Sigmoid colon (tissue), 7 donors: ENCODE results near the gene RELCH. TPM values are rescaled to one million over a fixed set of nuclear protein-coding genes. Genes with fewer than 3 reads are reported as not detected.

Experiments used
- DNase-seq: peaks from one replicate; pipeline ENCODE4 v3.0.0-alpha.2; 2019
- H3K27ac ChIP-seq, 4 donors: fragments of 200-600 bp; sonication (generic); one replicate each; pipeline ENCODE4 v1.5.1; 2016 to 2019; ENCODE audit warnings: mild to moderate bottlenecking in 1 of 4
- H3K27me3 ChIP-seq, 3 donors: fragments of 200-600 bp; sonication (generic); one replicate each; pipeline ENCODE4 v1.5.1; 2019; ENCODE audit warnings: mild to moderate bottlenecking in 1 of 3
- H3K36me3 ChIP-seq, 4 donors: fragments of 200-600 bp; sonication (generic); one replicate each; pipeline ENCODE4 v1.5.1; 2016 to 2019
- H3K4me1 ChIP-seq, 4 donors: fragments of 200-600 bp; sonication (generic); one replicate each; pipeline ENCODE4 v1.5.1; 2017 to 2019
- H3K4me3 ChIP-seq, 4 donors: fragments of 200-600 bp; sonication (generic); one replicate each; pipeline ENCODE4 v1.5.1; 2017 to 2019; ENCODE audit warnings: mild to moderate bottlenecking in 2 of 4, moderate library complexity in 1 of 4
- H3K9me3 ChIP-seq, 4 donors: fragments of 200-600 bp in 3 of 4; sonication (generic) in 3 of 4; one replicate each; pipeline versions ENCODE4 v1.5.1 to v1.6.1; 2013 to 2019
- EP300 ChIP-seq, 4 donors: sonication (generic); formaldehyde crosslinking; IDR thresholded peaks; one replicate each; pipeline ENCODE4 v1.6.1; 2017; ENCODE audit warnings: antibody characterized with exemption in 4 of 4
- POLR2A ChIP-seq, 2 donors: fragments of 450-650 bp; IDR thresholded peaks; one replicate each; pipeline ENCODE4 v1.6.1; 2016; ENCODE audit warnings: antibody characterized with exemption in 2 of 2, mild to moderate bottlenecking in 2 of 2, moderate library complexity in 2 of 2
- POLR2AphosphoS5 ChIP-seq, 4 donors: sonication (generic); formaldehyde crosslinking; IDR thresholded peaks; one replicate each; pipeline ENCODE4 v1.6.1; 2017; ENCODE audit warnings: antibody characterized with exemption in 4 of 4
- WGBS, 2 donors: extraction: QIAGEN DNeasy Blood & Tissue Kit; methylation state at CpG; one replicate each; pipeline ENCODE4 v1.1.7; 2013; 5-methylcytosine and 5-hydroxymethylcytosine counted together
- intact Hi-C: fragments of 100-400 bp; cut with DNase I; formaldehyde crosslinking; loops from one replicate; pipeline ENCODE4 v1.15.1; 2023
- polyA plus RNA-seq, 3 donors: library from polyadenylated mRNA; stranded (reverse); fragments of 200-250 nt; gene quantifications; one replicate each; pipeline ENCODE4 v1.2.3, GENCODE V29; 2013
- total RNA-seq, 4 donors: library from RNA; depleted of rRNA; stranded (reverse); fragments of >200 nt; gene quantifications; one replicate each; pipeline ENCODE4 v1.1.0, GENCODE V29; 2016
- TF ChIP-seq, protein P1 (sequence below), 4 experiments: fragments of 450-650 bp in 3 of 4; fragments of 200-600 bp in 1 of 4; IDR thresholded peaks; one replicate each; pipeline ENCODE4 v1.5.1; 2016 to 2019; ENCODE audit warnings: antibody characterized with exemption in 4 of 4, mild to moderate bottlenecking in 3 of 4, moderate library complexity in 2 of 4
- donor health status: healthy with polysubstance abuse.
- donor health status: Bipolar disorder and iron deficiency.
- donor health status: healthy.

RELCH gene
- total and polyA plus RNA-seq, 7 donors = 6.6 to 28.8 (median 19.3) TPM

DNA sequence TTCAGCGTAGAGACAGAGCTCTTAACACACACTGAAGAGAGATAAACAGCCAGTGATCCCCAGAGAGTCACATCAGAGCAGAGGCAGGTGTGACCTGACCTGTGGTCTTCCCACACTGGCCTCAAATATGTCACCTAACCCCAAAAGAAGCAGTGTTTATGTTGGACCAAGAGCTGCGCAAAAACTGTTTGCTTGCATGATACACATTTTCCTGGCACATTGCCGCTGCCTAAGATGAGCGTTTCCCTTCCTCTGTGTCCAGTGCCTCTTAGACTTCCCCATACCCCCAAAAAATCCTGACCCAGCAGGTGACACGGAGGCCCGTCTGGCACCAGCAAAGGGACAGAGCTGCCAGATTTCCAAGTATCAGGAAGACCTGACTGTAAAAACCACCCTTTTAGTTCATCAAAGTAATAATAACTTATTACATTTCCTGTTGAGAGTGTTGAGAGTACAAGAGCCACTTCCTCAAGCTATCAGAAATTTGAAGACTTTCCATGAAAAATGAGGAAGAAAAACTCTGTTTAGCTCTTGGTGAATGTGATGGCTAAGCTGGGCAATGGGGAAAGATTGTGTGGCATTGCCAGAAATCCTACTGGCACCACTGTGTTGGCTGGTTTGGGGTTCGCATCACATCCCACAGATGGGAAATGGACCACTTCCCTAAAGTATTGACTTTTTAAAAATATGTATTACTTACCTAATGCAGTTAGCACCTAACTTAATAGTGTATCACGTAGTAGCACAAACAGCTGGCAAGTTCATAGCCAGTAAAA lies 144.7 kb downstream of the RELCH start:
- Histone ChIP-seq H3K4me3 (no peak overlapping the region), H3K27ac (no peak overlapping the region), H3K36me3 (no peaks in the 10 kb centered on the region), H3K4me1 (peaks cover 0 to 3% (median under 1%) of the 10 kb centered on the region in 4 donors), H3K27me3 (peaks cover 9 to 62% (median 42%) of the 10 kb centered on the region in 3 donors), H3K9me3 (no peaks in the 10 kb centered on the region)
- TF ChIP-seq POLR2AphosphoS5 (IDR thresholded peaks at IDR 0.05) (peak in 1 of 4 donors; percentile 25), POLR2A (IDR thresholded peaks at IDR 0.05) (no peak), EP300 (IDR thresholded peaks at IDR 0.05) (no peak)
- TF ChIP-seq, protein P1, sequence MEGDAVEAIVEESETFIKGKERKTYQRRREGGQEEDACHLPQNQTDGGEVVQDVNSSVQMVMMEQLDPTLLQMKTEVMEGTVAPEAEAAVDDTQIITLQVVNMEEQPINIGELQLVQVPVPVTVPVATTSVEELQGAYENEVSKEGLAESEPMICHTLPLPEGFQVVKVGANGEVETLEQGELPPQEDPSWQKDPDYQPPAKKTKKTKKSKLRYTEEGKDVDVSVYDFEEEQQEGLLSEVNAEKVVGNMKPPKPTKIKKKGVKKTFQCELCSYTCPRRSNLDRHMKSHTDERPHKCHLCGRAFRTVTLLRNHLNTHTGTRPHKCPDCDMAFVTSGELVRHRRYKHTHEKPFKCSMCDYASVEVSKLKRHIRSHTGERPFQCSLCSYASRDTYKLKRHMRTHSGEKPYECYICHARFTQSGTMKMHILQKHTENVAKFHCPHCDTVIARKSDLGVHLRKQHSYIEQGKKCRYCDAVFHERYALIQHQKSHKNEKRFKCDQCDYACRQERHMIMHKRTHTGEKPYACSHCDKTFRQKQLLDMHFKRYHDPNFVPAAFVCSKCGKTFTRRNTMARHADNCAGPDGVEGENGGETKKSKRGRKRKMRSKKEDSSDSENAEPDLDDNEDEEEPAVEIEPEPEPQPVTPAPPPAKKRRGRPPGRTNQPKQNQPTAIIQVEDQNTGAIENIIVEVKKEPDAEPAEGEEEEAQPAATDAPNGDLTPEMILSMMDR (IDR thresholded peaks at IDR 0.05) = no peak
- peak; percentile 78 for DNase-seq
- intact Hi-C loops = no loop called here
- WGBS, 2 donors = 67 to 74% methylated on average over 8 of the region's 8 CpGs

DNA sequence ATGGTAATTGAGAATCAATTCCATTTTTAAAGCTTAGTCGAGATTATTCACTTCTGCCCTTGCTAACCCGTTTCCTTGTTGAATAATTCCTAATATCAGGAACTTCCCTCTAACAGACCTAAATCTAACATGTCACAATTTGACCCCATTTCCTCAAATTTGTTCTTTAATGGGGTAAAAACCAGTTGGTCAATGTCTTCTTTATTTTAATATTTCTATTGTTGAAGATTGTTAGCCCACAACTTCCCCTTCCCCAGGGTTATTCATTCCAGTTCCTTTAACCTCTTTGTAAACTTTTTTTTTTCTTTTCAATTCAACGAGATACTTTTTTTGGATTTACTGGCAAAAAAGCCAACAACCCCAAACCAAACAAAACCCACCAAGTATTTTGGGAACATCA lies 145.4 kb downstream of the RELCH start:
- Histone ChIP-seq H3K27ac (no peak overlapping the region), H3K36me3 (no peaks in the 10 kb centered on the region), H3K4me3 (no peak overlapping the region), H3K27me3 (peaks cover 3 to 55% (median 35%) of the 10 kb centered on the region in 3 donors), H3K4me1 (no peaks in the 10 kb centered on the region), H3K9me3 (no peaks in the 10 kb centered on the region)
- DNase-seq = no peak
- TF ChIP-seq EP300 (IDR thresholded peaks at IDR 0.05) (no peak), POLR2A (IDR thresholded peaks at IDR 0.05) (no peak), POLR2AphosphoS5 (IDR thresholded peaks at IDR 0.05) (no peak)
- TF ChIP-seq, protein P1 (IDR thresholded peaks at IDR 0.05) = no peak
- intact Hi-C loops = no loop called here
- WGBS, 2 donors = 50 to 75% methylated on average over 3 of the region's 3 CpGs

DNA sequence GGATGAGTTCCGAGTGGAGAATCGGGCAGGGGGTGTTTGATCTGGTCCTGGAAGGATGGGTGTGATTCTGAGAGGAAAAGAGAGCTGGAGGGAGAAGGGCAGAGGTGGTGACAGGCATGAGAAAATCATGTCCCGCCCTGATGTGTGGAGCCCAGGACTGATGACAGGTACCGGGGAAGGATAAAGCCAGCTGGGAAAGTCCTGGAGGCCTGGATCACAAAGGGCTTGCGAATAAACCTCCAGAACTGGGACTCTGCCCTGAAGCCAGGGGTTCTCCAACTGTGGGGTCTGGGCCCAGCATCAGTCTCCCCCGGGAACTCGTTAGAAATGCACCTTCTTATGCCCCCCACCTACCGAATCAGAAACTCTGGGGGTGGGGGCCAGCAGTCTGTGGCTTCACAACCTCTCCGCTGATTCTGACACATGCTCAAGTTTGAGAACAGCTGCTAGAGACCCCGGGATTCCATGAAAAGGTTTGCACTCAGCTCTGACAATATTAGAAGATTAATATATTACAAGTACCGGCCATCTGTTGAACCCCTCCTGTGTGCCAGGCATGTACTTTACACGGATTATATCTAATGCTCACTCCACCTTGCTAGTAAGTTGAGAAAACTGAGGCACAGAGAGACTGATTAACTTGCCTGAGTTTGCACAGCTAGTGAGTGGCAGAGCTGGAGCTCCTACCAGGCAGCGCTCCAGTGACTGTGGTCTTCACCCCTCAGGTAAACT lies 146.1 kb downstream of the RELCH start:
- no peak for TF ChIP-seq POLR2AphosphoS5 (IDR thresholded peaks at IDR 0.05)
- no peak for TF ChIP-seq POLR2A (IDR thresholded peaks at IDR 0.05)
- TF ChIP-seq, protein P1 (IDR thresholded peaks at IDR 0.05) = no peak
- 80 to 88% methylated on average over 13 of the region's 13 CpGs for WGBS, 2 donors
- Histone ChIP-seq H3K4me3 (no peak overlapping the region), H3K27me3 (peaks cover 0 to 48% (median 28%) of the 10 kb centered on the region in 3 donors), H3K4me1 (no peaks in the 10 kb centered on the region), H3K9me3 (no peaks in the 10 kb centered on the region), H3K27ac (no peak overlapping the region), H3K36me3 (no peaks in the 10 kb centered on the region)
- intact Hi-C loops = no loop called here
- DNase-seq = no peak

DNA sequence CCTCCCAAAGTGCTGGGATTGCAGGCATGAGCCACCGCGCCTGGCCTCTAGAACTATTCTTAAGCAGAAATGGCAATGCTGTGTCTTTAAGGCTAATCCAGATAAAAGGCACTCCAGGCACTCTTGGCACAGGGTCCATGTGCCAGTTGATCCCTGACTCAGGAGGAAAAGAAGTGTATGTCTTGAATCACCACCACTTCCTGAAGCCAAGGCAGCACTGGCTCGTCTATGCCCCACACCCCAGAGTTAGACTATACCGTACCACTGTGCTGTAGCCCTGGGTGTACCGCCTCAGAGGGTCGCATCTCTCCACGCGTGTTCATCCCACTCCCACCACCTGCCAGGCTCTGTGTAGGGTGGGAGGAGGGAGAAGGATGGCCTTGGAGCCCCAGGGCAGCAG lies 147.1 kb downstream of the RELCH start:
- DNase-seq = no peak
- no peaks in the 10 kb centered on the region for H3K9me3 ChIP-seq
- WGBS, 2 donors = 46 to 73% methylated on average over 8 of the region's 8 CpGs
- TF ChIP-seq, protein P1 (IDR thresholded peaks at IDR 0.05) = no peak
- TF ChIP-seq POLR2A (IDR thresholded peaks at IDR 0.05) (no peak), POLR2AphosphoS5 (IDR thresholded peaks at IDR 0.05) (no peak), EP300 (IDR thresholded peaks at IDR 0.05) (no peak)
- no peak overlapping the region for H3K4me3 ChIP-seq
- H3K27ac ChIP-seq = no peak overlapping the region
- H3K4me1 ChIP-seq = no peaks in the 10 kb centered on the region
- H3K36me3 ChIP-seq = no peaks in the 10 kb centered on the region
- intact Hi-C loops = no loop called here
- peaks cover 0 to 38% (median 19%) of the 10 kb centered on the region in 3 donors for H3K27me3 ChIP-seq
